Measurements from ENCODE around the gene NRBP1.
A peak's percentile ranks its signal among the peaks of the same experiment; 100 is the strongest.

- TF ChIP-seq POLR2AphosphoS5 (IDR thresholded peaks at IDR 0.05) (peak; percentile 12), CTCF (IDR thresholded peaks at IDR 0.05) (peak; percentile 12 to 56 (median 50)), POLR2A (IDR thresholded peaks at IDR 0.05) (peak; percentile 59)
These were observed 13.8 kb downstream of the NRBP1 start, which contains the start of gene KRTCAP3 for GRCh38 chr2:27441958-27442919.
